ENCODE measurements around the gene TCN2. TPM values are rescaled to one million over a fixed set of nuclear protein-coding genes. Genes with fewer than 3 reads are reported as not detected.

The TCN2 gene
- total RNA-seq, 1 experiment from 2014 or later = 7.3 TPM

DNA sequence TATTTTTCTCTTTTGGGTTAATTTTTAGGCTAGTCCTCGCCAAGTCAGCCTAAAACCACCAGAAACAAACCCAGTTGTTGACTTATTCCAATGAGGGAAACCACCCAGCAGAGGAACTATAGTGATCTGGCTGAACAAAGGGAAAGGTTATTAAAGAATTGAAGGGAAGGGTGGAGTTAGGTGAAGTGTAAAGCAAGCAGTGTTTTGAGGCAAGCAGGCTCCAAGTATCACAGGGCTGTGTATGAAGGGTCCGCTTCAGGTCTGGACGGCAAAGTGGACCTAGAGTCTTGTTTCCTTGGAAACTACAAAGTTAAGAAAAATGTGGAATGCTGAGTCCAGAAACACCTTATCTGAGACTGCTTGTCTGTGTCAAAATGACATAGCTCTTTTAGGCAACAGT is 3.2 kb upstream of the TCN2 start:
- peaks cover 18% of the 10 kb centered on the region for H3K4me1 ChIP-seq (ENCODE audit: insufficient read depth, low read length, poor library complexity, severe bottlenecking)
- intact Hi-C loops (cut with micrococcal nuclease; ENCODE audit: unreplicated experiment) = loop anchor here (10.0 kb wide), 2 partner anchors 159 to 319 kb away; partner anchors contain the start of gene CASTOR1
- TF ChIP-seq EZH2 (IDR thresholded peaks at IDR 0.05; ENCODE audit: borderline replicate concordance, low read depth, low read length, poor library complexity, severe bottlenecking) = no peak
- TF ChIP-seq, protein P1, sequence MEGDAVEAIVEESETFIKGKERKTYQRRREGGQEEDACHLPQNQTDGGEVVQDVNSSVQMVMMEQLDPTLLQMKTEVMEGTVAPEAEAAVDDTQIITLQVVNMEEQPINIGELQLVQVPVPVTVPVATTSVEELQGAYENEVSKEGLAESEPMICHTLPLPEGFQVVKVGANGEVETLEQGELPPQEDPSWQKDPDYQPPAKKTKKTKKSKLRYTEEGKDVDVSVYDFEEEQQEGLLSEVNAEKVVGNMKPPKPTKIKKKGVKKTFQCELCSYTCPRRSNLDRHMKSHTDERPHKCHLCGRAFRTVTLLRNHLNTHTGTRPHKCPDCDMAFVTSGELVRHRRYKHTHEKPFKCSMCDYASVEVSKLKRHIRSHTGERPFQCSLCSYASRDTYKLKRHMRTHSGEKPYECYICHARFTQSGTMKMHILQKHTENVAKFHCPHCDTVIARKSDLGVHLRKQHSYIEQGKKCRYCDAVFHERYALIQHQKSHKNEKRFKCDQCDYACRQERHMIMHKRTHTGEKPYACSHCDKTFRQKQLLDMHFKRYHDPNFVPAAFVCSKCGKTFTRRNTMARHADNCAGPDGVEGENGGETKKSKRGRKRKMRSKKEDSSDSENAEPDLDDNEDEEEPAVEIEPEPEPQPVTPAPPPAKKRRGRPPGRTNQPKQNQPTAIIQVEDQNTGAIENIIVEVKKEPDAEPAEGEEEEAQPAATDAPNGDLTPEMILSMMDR (conservative IDR thresholded peaks at IDR 0.05; ENCODE audit: low read depth, low read length) = no peak
- no peak overlapping the region for H3K27ac ChIP-seq (ENCODE audit: low read depth, low read length, poor library complexity, severe bottlenecking)
- CTCF ChIA-PET = interaction anchor here (0.6 kb wide), 1 partner anchor 900 kb away, joined by 8 read pairs; no protein-coding TSS in a partner anchor
- no peak for DNase-seq (ENCODE audit: low spot score)
- no TSS peak for BruUV-seq (replicated peaks)
- POLR2A ChIA-PET (ENCODE audit: low non-redundant PET) = interaction anchor here (0.6 kb wide), 1 partner anchor 12 kb away, joined by 4 read pairs; the partner anchor contains the start of gene PES1
- no peaks in the 10 kb centered on the region for H3K27me3 ChIP-seq (replicated peaks; ENCODE audit: insufficient read depth, low read depth, low read length, poor library complexity)
- no peak overlapping the region for H3K4me3 ChIP-seq (ENCODE audit: low read depth, low read length, poor library complexity, severe bottlenecking)
- H3K36me3 ChIP-seq (ENCODE audit: insufficient read depth, low read length, poor library complexity, severe bottlenecking) = no peaks in the 10 kb centered on the region
- no peaks in the 10 kb centered on the region for H3K9me3 ChIP-seq (ENCODE audit: low read depth, low read length, poor library complexity, severe bottlenecking)

DNA sequence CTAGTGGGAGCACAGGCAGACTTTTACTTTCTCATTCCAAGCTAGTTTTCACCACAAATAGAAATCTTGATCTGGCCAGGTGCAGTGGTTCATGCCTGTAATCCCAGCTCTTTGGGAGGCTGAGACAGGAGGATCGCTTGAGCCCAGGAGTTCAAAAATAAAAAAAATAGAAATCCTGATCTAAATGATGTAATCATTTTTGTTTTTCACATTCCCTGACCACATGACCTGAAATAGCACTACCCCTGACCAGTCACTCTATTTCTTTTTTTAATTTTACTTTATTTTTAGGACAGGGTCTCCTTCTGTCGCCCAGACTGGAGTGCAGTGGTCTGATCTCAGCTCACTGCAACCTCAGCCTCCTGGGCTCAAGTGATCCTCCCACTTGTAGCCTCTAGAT is 2.3 kb upstream of the TCN2 start:
- no TSS peak for BruUV-seq (replicated peaks)
- intact Hi-C loops (cut with micrococcal nuclease; ENCODE audit: unreplicated experiment) = loop anchor here (10.0 kb wide), 2 partner anchors 160 to 320 kb away; partner anchors contain the start of gene CASTOR1
- no peaks in the 10 kb centered on the region for H3K36me3 ChIP-seq (ENCODE audit: insufficient read depth, low read length, poor library complexity, severe bottlenecking)
- CTCF ChIA-PET = interaction anchor here (0.7 kb wide), 1 partner anchor 97 kb away, joined by 3 read pairs; no protein-coding TSS in a partner anchor
- no peak for DNase-seq (ENCODE audit: low spot score)
- no peaks in the 10 kb centered on the region for H3K27me3 ChIP-seq (replicated peaks; ENCODE audit: insufficient read depth, low read depth, low read length, poor library complexity)
- H3K4me3 ChIP-seq (ENCODE audit: low read depth, low read length, poor library complexity, severe bottlenecking) = no peak overlapping the region
- H3K9me3 ChIP-seq (ENCODE audit: low read depth, low read length, poor library complexity, severe bottlenecking) = no peaks in the 10 kb centered on the region
- POLR2A ChIA-PET (ENCODE audit: low non-redundant PET) = no interaction called here
- H3K4me1 ChIP-seq (ENCODE audit: insufficient read depth, low read length, poor library complexity, severe bottlenecking) = peaks cover 18% of the 10 kb centered on the region
- H3K27ac ChIP-seq (ENCODE audit: low read depth, low read length, poor library complexity, severe bottlenecking) = no peak overlapping the region
- TF ChIP-seq EZH2 (IDR thresholded peaks at IDR 0.05; ENCODE audit: borderline replicate concordance, low read depth, low read length, poor library complexity, severe bottlenecking) = no peak
- TF ChIP-seq, protein P1 (conservative IDR thresholded peaks at IDR 0.05; ENCODE audit: low read depth, low read length) = no peak

DNA sequence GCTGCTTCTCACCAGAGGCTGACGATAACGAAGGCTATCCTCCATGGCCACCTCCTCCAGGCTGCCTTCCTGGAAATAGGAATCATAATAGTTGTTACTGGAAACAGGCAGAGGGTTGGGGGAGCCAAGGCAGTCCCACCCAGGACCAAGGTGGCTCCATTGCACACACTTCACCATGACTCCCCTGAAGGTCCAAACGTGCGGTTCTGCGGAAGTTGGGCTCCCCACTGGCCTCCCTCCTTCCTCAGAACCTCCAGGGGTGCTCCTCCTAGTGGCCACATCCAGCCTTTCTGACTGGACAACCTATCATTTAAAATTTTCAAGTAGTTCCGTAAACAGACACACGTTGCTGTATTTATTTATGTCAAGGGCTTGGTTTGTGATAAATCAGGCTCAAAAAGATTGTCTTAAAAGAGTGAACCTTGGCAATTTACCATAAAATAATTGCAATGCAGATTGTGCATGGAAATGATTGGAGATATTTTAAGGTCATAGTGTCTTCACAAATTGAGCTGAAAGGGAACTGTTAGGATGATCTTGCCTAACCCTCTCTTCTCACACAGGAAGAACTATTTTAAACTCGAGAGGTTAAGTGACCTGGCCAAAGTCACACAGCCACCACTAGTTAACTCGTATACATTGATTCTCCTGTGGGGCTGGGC is 1.4 kb upstream of the TCN2 start:
- H3K36me3 ChIP-seq (ENCODE audit: insufficient read depth, low read length, poor library complexity, severe bottlenecking) = no peaks in the 10 kb centered on the region
- H3K9me3 ChIP-seq (ENCODE audit: low read depth, low read length, poor library complexity, severe bottlenecking) = no peaks in the 10 kb centered on the region
- H3K4me1 ChIP-seq (ENCODE audit: insufficient read depth, low read length, poor library complexity, severe bottlenecking) = peaks cover 18% of the 10 kb centered on the region
- ChIA-PET POLR2A (ENCODE audit: low non-redundant PET) (no interaction called here), CTCF (interaction anchor here (0.6 to 1.0 kb wide), 2 partner anchors 30 to 157 kb away, joined by 3 to 4 read pairs; partner anchors contain the start of gene SLC35E4)
- peak overlapping the region; percentile 57 for H3K4me3 ChIP-seq (ENCODE audit: low read depth, low read length, poor library complexity, severe bottlenecking)
- no TSS peak for BruUV-seq (replicated peaks)
- TF ChIP-seq, protein P1 (conservative IDR thresholded peaks at IDR 0.05; ENCODE audit: low read depth, low read length) = peak; percentile 86
- no peak for TF ChIP-seq EZH2 (IDR thresholded peaks at IDR 0.05; ENCODE audit: borderline replicate concordance, low read depth, low read length, poor library complexity, severe bottlenecking)
- H3K27ac ChIP-seq (ENCODE audit: low read depth, low read length, poor library complexity, severe bottlenecking) = no peak overlapping the region
- intact Hi-C loops (cut with micrococcal nuclease; ENCODE audit: unreplicated experiment) = loop anchor here (10.0 kb wide), 2 partner anchors 161 to 321 kb away; partner anchors contain the start of gene CASTOR1
- peak; percentile 67 for DNase-seq (ENCODE audit: low spot score)
- H3K27me3 ChIP-seq (replicated peaks; ENCODE audit: insufficient read depth, low read depth, low read length, poor library complexity) = no peaks in the 10 kb centered on the region

All from A673 (cell line).